ENCODE measurements around the gene SLC5A2.

DNA sequence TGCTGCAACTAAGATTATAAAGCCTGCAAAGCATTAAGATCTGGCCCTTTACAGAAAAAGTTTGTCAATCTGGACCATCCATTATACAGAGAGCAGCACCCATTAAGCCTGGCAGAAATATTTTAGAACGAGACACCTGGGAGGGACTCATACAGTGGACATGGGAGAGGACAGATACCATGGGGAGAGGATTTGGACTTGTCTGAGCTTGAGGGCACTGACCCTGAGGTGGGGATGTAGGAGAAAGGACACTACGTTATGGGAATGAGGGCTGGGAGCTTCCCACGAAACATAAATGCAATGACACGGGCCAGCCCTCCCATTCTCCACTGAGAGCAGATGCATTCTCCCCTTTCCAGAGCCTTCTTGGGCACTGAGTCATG, 19.0 kb downstream of the SLC5A2 start:
- TF ChIP-seq, protein P1, sequence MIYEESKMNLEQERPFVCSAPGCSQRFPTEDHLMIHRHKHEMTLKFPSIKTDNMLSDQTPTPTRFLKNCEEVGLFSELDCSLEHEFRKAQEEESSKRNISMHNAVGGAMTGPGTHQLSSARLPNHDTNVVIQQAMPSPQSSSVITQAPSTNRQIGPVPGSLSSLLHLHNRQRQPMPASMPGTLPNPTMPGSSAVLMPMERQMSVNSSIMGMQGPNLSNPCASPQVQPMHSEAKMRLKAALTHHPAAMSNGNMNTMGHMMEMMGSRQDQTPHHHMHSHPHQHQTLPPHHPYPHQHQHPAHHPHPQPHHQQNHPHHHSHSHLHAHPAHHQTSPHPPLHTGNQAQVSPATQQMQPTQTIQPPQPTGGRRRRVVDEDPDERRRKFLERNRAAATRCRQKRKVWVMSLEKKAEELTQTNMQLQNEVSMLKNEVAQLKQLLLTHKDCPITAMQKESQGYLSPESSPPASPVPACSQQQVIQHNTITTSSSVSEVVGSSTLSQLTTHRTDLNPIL (CRISPR knock-in tag; IDR thresholded peaks at IDR 0.05; ENCODE audit: low read depth): no peak
- no peak for TF ChIP-seq RARB (CRISPR knock-in tag; IDR thresholded peaks at IDR 0.05)

All from SK-N-SH treated with all-trans-retinoic acid at 6 μM for 48 hours (cell line).